ENCODE results near the gene GIT1.

GIT1 gene

GRCh38 chr17:29579866-29580771, 9.3 kb downstream of the GIT1 start:
- DNase-seq (ENCODE audit: low spot score): peak; percentile 97

GRCh38 chr17:29578626-29579485, 10.6 kb downstream of the GIT1 start:
- DNase-seq (ENCODE audit: low spot score): no peak

DNA sequence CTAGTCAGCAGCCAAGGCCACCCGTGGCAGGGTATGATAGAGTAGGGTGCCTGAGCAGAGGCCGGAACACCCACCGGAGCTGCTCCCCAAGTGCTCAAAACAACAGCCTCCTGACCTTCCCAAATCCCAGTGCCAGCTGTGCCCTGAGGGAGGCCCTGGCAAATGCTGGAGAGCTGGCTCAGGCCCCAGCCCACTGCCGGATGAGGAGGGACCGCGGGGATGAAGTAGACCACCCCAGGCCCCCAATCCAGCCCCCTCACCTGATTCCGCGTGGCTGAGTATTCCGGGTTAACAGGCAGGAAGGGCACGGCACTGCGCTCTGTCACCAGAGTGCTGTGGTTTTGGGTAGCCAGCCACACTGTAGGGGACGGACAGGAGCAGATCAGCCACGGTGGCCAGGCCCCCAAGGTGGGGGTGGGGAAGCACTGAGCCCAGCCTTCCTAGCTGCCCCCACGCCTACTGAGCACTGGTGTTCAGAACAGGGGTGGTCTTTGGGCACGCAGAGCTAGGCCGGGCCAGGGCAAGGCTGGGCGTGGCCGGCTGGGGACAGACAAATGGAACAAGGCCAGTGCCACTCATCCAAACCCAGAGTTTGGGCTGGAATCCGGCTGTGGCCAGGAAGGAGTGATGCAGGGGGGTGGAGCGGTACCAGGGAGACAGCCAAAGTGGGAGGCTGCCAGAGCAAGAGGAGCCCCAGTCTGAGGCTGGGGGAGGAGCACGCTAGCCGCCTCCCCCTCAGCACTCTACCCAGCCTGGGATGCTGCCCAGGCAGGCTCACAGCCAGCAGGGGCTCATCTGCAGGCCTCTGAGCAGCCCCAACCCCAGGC, 11.8 kb downstream of the GIT1 start:
- no peak for DNase-seq (ENCODE audit: low spot score)

DNA sequence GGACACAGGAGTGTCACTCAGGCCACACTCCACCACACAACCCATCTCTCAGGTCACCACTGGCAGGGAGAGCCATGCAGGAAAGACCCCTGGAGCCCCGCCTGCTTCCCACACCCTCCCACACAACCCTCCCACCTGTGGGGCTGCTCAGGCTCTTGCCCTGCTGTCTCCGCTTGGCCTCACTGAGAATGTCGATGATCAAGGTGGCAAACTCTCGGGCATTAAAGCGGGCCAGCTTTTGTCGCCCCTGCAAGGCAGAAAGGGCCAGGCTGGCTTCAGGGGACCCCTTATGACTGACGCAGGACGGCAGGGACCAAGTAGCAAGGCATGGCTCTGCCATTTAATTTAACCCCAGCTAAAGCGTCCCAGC, 12.5 kb downstream of the GIT1 start:
- no peak for DNase-seq (ENCODE audit: low spot score)

DNA sequence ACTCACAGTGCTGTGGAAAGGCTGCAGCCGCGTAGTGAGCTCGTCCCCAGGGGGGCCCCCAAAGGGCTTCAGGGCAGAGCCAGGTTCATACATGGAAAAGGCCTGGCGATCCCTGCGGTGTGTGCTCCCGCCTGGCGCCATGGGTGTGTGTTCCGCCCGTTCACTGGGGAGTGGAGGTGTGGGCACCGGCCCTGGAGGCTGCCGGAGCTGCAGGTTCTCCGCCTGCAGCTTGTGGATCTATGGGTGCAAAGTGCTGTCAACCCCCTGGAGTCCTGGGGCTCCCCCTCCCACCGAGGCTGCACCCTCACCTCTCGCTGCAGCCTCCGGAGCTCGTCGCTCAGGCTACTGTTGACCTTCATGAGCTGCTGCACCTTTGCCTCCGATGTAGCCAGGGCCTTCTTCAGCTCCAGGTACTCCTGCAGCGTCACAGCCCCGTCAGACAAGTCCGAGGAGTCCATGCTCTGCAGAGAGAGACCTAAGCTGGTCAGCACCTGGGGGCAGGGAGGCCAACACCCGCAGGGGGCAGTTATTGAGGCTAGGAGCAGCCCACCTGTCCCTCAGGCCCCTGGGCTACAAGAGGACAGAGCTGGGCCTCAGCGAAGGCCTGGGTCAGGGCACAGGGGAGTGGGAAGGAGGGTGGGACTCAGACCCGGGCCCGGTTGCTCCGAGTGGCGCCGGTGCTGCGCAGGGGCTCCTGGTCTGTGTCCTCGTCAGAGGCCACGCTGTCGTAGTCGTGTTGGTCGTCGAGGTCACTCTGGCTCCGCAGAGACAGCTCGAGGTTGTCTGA, 13.0 kb downstream of the GIT1 start:
- DNase-seq (ENCODE audit: low spot score): no peak

DNA sequence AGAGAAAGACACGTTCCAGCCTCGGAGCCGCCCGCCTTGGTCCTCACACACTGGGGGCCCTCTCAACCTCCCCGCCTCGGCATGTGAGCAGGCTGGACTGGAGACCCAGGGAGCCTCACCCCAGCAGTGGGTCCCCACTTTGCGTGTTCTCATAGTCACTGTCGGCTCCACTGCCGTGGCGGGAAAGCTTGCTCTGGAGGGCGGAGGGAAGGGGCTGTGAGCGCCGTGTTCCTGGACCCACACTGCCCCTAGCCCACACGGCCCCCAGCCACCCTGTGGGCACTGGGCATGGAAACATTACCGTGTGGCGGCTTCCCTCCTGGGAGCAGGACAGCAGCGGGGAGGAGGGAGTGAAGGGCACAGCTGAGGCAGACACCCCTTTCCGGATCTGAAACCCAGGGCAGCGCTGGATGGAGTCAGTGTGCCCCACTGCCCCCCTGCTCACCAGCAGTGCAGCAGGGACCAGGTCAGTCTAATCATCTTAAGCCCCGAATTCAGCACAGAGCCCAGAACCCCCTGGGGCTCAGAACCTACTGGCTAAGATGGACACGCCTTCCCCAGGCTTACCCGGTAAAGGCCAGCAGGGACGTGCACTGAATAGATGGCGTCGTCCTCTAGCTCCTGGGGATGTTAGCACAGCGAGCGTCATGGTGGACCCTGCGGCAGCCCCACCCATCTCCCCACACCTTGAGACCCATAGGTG, 13.8 kb downstream of the GIT1 start:
- DNase-seq (ENCODE audit: low spot score): no peak

- DNase-seq (ENCODE audit: low spot score): peak; percentile 94
Observed at GRCh38 chr17:29574732-29575510, 14.5 kb downstream of the GIT1 start.

DNA sequence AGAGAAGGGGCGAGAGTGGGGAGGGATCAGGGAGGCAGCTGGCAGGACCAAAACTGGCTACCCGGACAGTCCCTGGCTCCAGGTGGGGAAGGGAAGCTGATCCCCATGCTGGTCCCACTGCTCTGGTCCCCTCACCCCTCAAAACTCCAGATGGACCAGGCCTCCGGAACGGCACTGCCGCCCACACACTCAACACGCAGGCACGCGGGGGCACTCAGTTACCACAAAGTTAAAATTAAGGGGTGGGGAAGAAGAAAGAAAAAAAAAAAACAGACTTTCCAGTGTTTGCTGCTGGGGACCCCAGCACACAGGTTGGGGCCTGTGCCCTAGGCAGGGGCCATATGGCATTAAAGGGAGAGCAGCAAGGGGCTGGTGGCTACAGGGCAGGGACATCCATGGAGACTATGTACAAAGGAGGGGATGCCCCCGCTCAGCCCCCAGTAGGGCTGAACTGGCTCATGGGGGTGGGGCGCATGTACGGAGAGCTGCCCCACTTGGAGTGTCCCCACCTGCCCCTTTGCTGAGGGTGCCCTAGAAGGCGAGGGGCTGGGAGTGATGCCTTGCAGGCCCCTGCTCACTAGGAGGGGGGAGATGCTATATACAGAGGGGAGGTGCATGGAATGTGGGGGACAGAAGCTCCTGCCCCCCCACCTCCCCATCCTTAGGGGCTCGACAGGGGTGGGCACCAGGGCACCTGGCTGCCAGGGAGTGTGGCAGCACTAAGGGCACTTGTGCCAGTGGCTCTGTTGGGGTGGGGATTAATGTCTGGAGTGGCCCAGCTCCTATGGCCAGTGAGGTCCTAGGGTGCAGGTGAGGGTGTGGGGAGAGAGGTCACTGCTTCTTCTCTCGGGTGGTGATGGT, 15.3 kb downstream of the GIT1 start:
- DNase-seq (ENCODE audit: low spot score): no peak

DNA sequence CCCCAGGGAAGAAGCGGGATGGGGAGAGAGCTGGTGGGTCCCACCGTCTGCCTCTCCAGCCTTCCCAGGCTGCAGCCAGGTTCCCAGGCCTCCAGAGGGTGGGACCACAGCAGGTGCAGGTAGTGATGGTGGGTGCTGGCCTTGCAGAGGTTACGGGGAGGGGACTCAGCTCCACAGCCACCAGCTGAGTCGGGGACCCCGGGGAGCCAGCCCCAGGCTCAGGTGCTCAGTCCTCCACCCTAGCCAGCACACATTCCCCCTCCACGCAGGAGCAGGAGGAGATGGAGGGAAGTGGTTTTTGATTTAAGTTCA, 15.9 kb downstream of the GIT1 start:
- DNase-seq (ENCODE audit: low spot score): no peak

DNA sequence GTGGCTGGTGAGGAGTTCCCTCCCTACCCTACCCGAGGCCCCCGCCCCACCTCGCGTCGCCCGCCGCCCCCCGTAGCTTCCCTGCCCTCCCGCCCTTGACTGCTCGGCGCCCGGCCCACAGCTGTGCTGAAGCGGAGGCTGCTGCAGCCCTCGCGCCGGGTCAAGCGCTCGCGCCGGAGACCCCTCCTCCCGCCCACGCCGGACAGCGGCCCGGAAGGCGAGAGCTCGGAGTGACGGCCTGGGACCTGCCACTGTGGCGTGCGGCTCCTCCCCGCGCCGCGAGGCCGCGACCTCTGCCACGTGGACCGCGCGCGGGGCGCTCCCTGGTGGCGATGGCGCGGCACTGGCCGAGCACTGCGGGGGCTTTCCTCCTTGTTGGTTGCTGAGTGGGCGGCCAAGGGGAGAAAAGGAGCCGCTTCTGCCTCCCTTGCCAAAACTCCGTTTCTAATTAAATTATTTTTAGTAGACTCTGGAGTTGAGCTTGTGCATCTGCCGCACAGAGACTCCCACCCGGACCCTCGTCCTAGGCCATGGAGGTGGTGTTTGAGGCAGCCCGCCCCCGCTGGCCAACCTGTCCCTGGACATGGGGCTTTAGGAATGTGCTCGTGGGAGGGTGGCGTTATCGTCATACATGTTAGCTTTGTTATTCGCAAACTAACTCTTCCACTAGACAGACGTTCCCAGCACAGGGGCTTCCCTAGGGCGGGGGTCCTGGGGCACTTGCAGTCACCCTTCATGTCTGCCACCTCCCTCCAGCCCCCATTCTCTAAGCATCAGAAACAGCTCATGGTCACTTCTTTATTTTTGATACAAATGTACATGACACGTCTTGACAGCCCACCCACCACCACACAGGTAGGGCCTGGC, 16.5 kb downstream of the GIT1 start:
- no peak for DNase-seq (ENCODE audit: low spot score)

- DNase-seq (ENCODE audit: low spot score): no peak
Observed at GRCh38 chr17:29571883-29572681, 17.4 kb downstream of the GIT1 start.

GRCh38 chr17:29571486-29571882, 18.0 kb downstream of the GIT1 start:
- no peak for DNase-seq (ENCODE audit: low spot score)

DNA sequence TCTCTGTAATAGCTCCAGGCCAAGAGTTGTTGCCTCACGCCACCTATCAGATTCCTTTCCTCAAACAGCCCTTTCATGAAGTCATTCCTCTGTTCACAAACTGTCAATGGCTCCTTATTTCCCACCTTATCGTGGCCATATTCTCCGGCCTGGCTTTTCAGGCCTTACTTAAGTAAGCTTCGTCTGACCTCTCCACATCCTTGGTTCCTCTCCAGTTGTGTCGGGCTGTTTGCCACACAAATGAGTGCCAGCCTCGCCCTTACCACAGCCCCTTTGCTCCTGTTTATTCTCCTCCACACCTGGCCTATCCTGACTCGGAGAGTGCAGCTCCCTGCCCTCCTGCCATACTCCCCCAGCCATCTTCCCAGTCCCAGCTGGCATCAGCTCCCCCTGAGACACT, 18.9 kb downstream of the GIT1 start:
- no peak for DNase-seq (ENCODE audit: low spot score)

- no peak for DNase-seq (ENCODE audit: low spot score)
Observed at GRCh38 chr17:29569245-29569950, 20.1 kb downstream of the GIT1 start.

- peak; percentile 95 for DNase-seq (ENCODE audit: low spot score)
Observed at GRCh38 chr17:29568331-29569244, 20.9 kb downstream of the GIT1 start, which contains the start of gene TP53I13. Gene TP53I13 (plus strand): TSS chr17:29568701. CDS start chr17:29568759, 58 bp downstream.
